Measurements from ENCODE around the gene PEX11G.

GRCh38 chr19:7444042-7444441 lies 44.8 kb downstream of the PEX11G start:
- no peak for TF ChIP-seq EZH2phosphoT487 (IDR thresholded peaks at IDR 0.05; ENCODE audit: unreplicated experiment)
- peak in 1 of 2 experiments; percentile 32; a peak in 1 of 4 replicates for TF ChIP-seq CTCF (conservative IDR thresholded peaks at IDR 0.05; ENCODE audit: low read depth in 2 of 2)
- no peak for TF ChIP-seq POLR2AphosphoS5 (IDR thresholded peaks at IDR 0.05; ENCODE audit: low read depth)
- no peak for TF ChIP-seq EZH2 (IDR thresholded peaks at IDR 0.05; ENCODE audit: low read depth, unreplicated experiment)
- TF ChIP-seq ZNF114 (CRISPR knock-in tag; IDR thresholded peaks at IDR 0.05): no peak
- no peak for TF ChIP-seq CREB1 (CRISPR knock-in tag; IDR thresholded peaks at IDR 0.05; ENCODE audit: low read depth)
- TF ChIP-seq JUNB (IDR thresholded peaks at IDR 0.05; ENCODE audit: unreplicated experiment): no peak
- no peak for TF ChIP-seq STAT1 (IDR thresholded peaks at IDR 0.05; ENCODE audit: unreplicated experiment)
- TF ChIP-seq REST (IDR thresholded peaks at IDR 0.05; ENCODE audit: unreplicated experiment): no peak

Measured in GM23338 (cell line).